H9 (cell line): Measurements from ENCODE around the gene DUSP16. TPM values are rescaled to one million over a fixed set of nuclear protein-coding genes. Genes with fewer than 3 reads are reported as not detected.
A peak's percentile ranks its signal among the peaks of the same experiment; 100 is the strongest.

Source experiments
- DNase-seq: peaks from one replicate; pipeline ENCODE4 v3.0.0-alpha.2; 2017
- H2AFZ ChIP-seq: one replicate; pipeline ENCODE4 v1.6.1; 2013; ENCODE audit warnings: mild to moderate bottlenecking, low read length, control low read depth, moderate library complexity
- H2AK5ac ChIP-seq: 2 replicates; pipeline ENCODE4 v1.6.1; 2013; ENCODE audit warnings: low read length, control low read depth, mixed read lengths; ENCODE audit not compliant: insufficient read length
- H2BK120ac ChIP-seq: one replicate; pipeline ENCODE4 v1.6.1; 2013; ENCODE audit warnings: low read depth, mild to moderate bottlenecking, low read length, control low read depth, inconsistent platforms; ENCODE audit not compliant: poor library complexity, severe bottlenecking
- H2BK12ac ChIP-seq: 2 replicates; pipeline ENCODE4 v1.6.1; 2013; ENCODE audit warnings: low read length, control low read depth, mixed read lengths, low read depth; ENCODE audit not compliant: insufficient read length
- H2BK15ac ChIP-seq: 2 replicates; pipeline ENCODE4 v1.6.1; 2013; ENCODE audit warnings: low read depth, low read length, control low read depth
- H2BK20ac ChIP-seq: one replicate; pipeline ENCODE4 v1.6.1; 2013; ENCODE audit warnings: low read depth, mild to moderate bottlenecking, low read length, control low read depth, inconsistent platforms; ENCODE audit not compliant: poor library complexity, severe bottlenecking
- H2BK5ac ChIP-seq: 2 replicates; pipeline ENCODE4 v1.6.1; 2013; ENCODE audit warnings: low read length, control low read depth, mixed read lengths; ENCODE audit not compliant: insufficient read length
- H3K14ac ChIP-seq: 2 replicates; pipeline ENCODE4 v1.6.1; 2013; ENCODE audit warnings: low read length, control low read depth; ENCODE audit not compliant: insufficient read depth
- H3K18ac ChIP-seq: 2 replicates; pipeline ENCODE4 v1.6.1; 2013; ENCODE audit warnings: low read depth, mild to moderate bottlenecking, mixed read lengths, low read length, control low read depth; ENCODE audit not compliant: insufficient read length
- H3K23ac ChIP-seq: 2 replicates; pipeline ENCODE4 v1.6.1; 2013; ENCODE audit warnings: low read length, control low read depth, mixed read lengths, low read depth; ENCODE audit not compliant: insufficient read length
- H3K23me2 ChIP-seq: 2 replicates; pipeline ENCODE4 v1.6.1; 2013; ENCODE audit warnings: low read depth, mild to moderate bottlenecking, mixed read lengths, low read length, control low read depth; ENCODE audit not compliant: insufficient read length, poor library complexity, severe bottlenecking
- H3K27ac ChIP-seq: 2 replicates; pipeline ENCODE4 v1.5.1; 2013; ENCODE audit warnings: low read length, control low read depth, mixed read lengths, low read depth; ENCODE audit not compliant: insufficient read length
- H3K27me3 ChIP-seq: 2 replicates; pipeline ENCODE4 v1.6.1; 2013; ENCODE audit warnings: low read length, control low read depth, inconsistent platforms; ENCODE audit not compliant: insufficient read depth
- H3K4ac ChIP-seq: 2 replicates; pipeline ENCODE4 v1.6.1; 2013; ENCODE audit warnings: low read depth, mild to moderate bottlenecking, control low read depth, inconsistent platforms, low read length, moderate library complexity
- H3K4me1 ChIP-seq: 2 replicates; pipeline ENCODE4 v1.6.1; 2013; ENCODE audit warnings: low read length, control low read depth, inconsistent platforms; ENCODE audit not compliant: insufficient read depth
- H3K4me2 ChIP-seq: 2 replicates; pipeline ENCODE4 v1.6.1; 2013; ENCODE audit warnings: low read length, control low read depth, mixed read lengths; ENCODE audit not compliant: insufficient read length, insufficient read depth
- H3K56ac ChIP-seq: 2 replicates; pipeline ENCODE4 v1.6.1; 2013; ENCODE audit warnings: low read depth, mild to moderate bottlenecking, mixed read lengths, low read length, control low read depth; ENCODE audit not compliant: insufficient read length
- H3K79me1 ChIP-seq: 2 replicates; pipeline ENCODE4 v1.6.1; 2013; ENCODE audit warnings: low read depth, mild to moderate bottlenecking, moderate library complexity, low read length, control low read depth, inconsistent platforms; ENCODE audit not compliant: insufficient read depth, poor library complexity, severe bottlenecking
- H3K79me2 ChIP-seq: 2 replicates; pipeline ENCODE4 v1.6.1; 2013; ENCODE audit warnings: low read length, control low read depth, inconsistent platforms; ENCODE audit not compliant: insufficient read depth
- H3K9ac ChIP-seq: 2 replicates; pipeline ENCODE4 v1.6.1; 2013; ENCODE audit warnings: low read length, control low read depth, mixed read lengths; ENCODE audit not compliant: insufficient read length; ENCODE audit errors: extremely low read depth
- H3K9me3 ChIP-seq: one replicate; pipeline ENCODE4 v1.6.1; 2013; ENCODE audit warnings: low read depth, low read length, inconsistent platforms; ENCODE audit not compliant: control insufficient read depth
- H3T11ph ChIP-seq: one replicate; pipeline ENCODE4 v1.6.1; 2013; ENCODE audit warnings: mild to moderate bottlenecking, low read length, control low read depth, inconsistent platforms
- H4K20me1 ChIP-seq: one replicate; pipeline ENCODE4 v1.6.1; 2013; ENCODE audit not compliant: control insufficient read depth, insufficient read length, insufficient read depth
- H4K5ac ChIP-seq: 2 replicates; pipeline ENCODE4 v1.6.1; 2013; ENCODE audit warnings: low read depth, mild to moderate bottlenecking, mixed read lengths, low read length, control low read depth; ENCODE audit not compliant: insufficient read length
- H4K8ac ChIP-seq: replicated peaks from 2 replicates; pipeline ENCODE4 v1.6.1; 2013; ENCODE audit warnings: low read length, control low read depth, mixed read lengths, low read depth; ENCODE audit not compliant: insufficient read length
- H4K91ac ChIP-seq: 2 replicates; pipeline ENCODE4 v1.6.1; 2013; ENCODE audit warnings: low read depth, mild to moderate bottlenecking, moderate library complexity, mixed read lengths, low read length, control low read depth; ENCODE audit not compliant: insufficient read length
- H3K27ac Mint-ChIP-seq, 3 experiments: 2 replicates in 2 of 3; 3 replicates in 1 of 3; pipeline ENCODE4 v1.8.0; 2020 to 2021; ENCODE audit warnings: mixed read lengths in 3 of 3, mild to moderate bottlenecking in 1 of 3, moderate library complexity in 1 of 3
- H3K27me3 Mint-ChIP-seq: 2 replicates; pipeline ENCODE4 v1.8.0; 2021; ENCODE audit warnings: low read depth, mild to moderate bottlenecking, moderate library complexity, mixed read lengths
- H3K36me3 Mint-ChIP-seq, 3 experiments: 2 replicates in 2 of 3; 3 replicates in 1 of 3; pipeline ENCODE4 v1.8.0; 2020 to 2021; ENCODE audit warnings: low read depth in 3 of 3, mixed read lengths in 3 of 3; ENCODE audit not compliant: insufficient read depth in 1 of 3
- H3K4me1 Mint-ChIP-seq, 2 experiments: 2 replicates each; pipeline ENCODE4 v1.8.0; 2020; ENCODE audit warnings: mixed read lengths in 2 of 2
- H3K4me3 Mint-ChIP-seq, 2 experiments: 2 replicates in 1 of 2; 3 replicates in 1 of 2; pipeline ENCODE4 v1.8.0; 2020 to 2021; ENCODE audit warnings: mild to moderate bottlenecking in 2 of 2, mixed read lengths in 2 of 2, moderate library complexity in 1 of 2
- H3K9me3 Mint-ChIP-seq, 2 experiments: 2 replicates in 1 of 2; 3 replicates in 1 of 2; pipeline ENCODE4 v1.8.0; 2020; ENCODE audit warnings: mild to moderate bottlenecking in 2 of 2, mixed read lengths in 2 of 2, moderate library complexity in 1 of 2
- CTCF ChIP-seq: fragments of 200-600 bp; sonication (generic); conservative IDR thresholded peaks from 3 replicates; pipeline ENCODE4 v1.8.0; 2021; ENCODE audit warnings: antibody characterized with exemption, mild to moderate bottlenecking
- WGBS: extraction: QIAGEN DNeasy Blood & Tissue Kit; methylation state at CpG from one replicate; pipeline ENCODE4 v1.1.7; 2013; ENCODE audit warnings: missing lambda C conversion rate, low lambda C conversion rate, mixed read lengths; ENCODE audit not compliant: insufficient read length; ENCODE audit errors: extremely low coverage; 5-methylcytosine and 5-hydroxymethylcytosine counted together
- total RNA-seq: library from RNA; stranded (reverse); gene quantifications from 2 replicates; pipeline ENCODE4 v1.2.1, GENCODE V29; 2021

The DUSP16 gene
- total RNA-seq, 1 experiment from 2014 or later: 64.0 TPM

- H2BK5ac ChIP-seq: no peak overlapping the region
- no peak overlapping the region for H3T11ph ChIP-seq
- no peak overlapping the region for H3K56ac ChIP-seq
- H3K9ac ChIP-seq: no peak overlapping the region
- H2BK12ac ChIP-seq: no peak overlapping the region
- H4K5ac ChIP-seq: no peak overlapping the region
- Mint-ChIP-seq H3K27me3 (no peaks in the 10 kb centered on the region), H3K9me3 (no peaks in the 10 kb centered on the region), H3K27ac (peak overlapping the region in 1 of 3 experiments; percentile 27; a peak in 2 of 7 replicates), H3K4me3 (no peak overlapping the region), H3K4me1 (peaks cover 17 to 22% of the 10 kb centered on the region in 2 experiments), H3K36me3 (peaks cover 0 to 29% (median 13%) of the 10 kb centered on the region in 3 experiments; a peak in 6 of 7 replicates)
- no CpG with 5 or more reads among the region's 5 CpGs for WGBS
- H4K8ac ChIP-seq: no peak overlapping the region
- no peak overlapping the region for H3K14ac ChIP-seq
- no peak overlapping the region for H3K4ac ChIP-seq
- no peaks in the 10 kb centered on the region; the same call in 1 of the 2 replicates for H3K4me1 ChIP-seq
- no peaks in the 10 kb centered on the region for H3K23me2 ChIP-seq
- no peak overlapping the region for H4K91ac ChIP-seq
- H3K4me2 ChIP-seq: no peak overlapping the region
- H2BK20ac ChIP-seq: no peak overlapping the region
- no peak for TF ChIP-seq CTCF
- no peak overlapping the region for H2AK5ac ChIP-seq
- DNase-seq: no peak
- no peak overlapping the region for H2AFZ ChIP-seq
- H3K9me3 ChIP-seq: no peaks in the 10 kb centered on the region
- no peak overlapping the region for H2BK120ac ChIP-seq
- no peaks in the 10 kb centered on the region for H4K20me1 ChIP-seq
- H3K18ac ChIP-seq: no peak overlapping the region
- H3K27me3 ChIP-seq: no peaks in the 10 kb centered on the region; the same call in 1 of the 2 replicates
- H3K79me1 ChIP-seq: no peaks in the 10 kb centered on the region
- H3K23ac ChIP-seq: no peak overlapping the region
- no peak overlapping the region for H2BK15ac ChIP-seq
- no peak overlapping the region for H3K27ac ChIP-seq
- H3K79me2 ChIP-seq: peaks cover 2% of the 10 kb centered on the region; the same call in 1 of the 2 replicates
These were observed 20.4 kb downstream of the DUSP16 start for GRCh38 chr12:12542286-12542685.
